ENCODE results near the gene NAALADL2. TPM values are rescaled to one million over a fixed set of nuclear protein-coding genes. Genes with fewer than 3 reads are reported as not detected.

NAALADL2 gene
- total RNA-seq, 1 experiment from 2014 or later, result 12.8 TPM

DNA sequence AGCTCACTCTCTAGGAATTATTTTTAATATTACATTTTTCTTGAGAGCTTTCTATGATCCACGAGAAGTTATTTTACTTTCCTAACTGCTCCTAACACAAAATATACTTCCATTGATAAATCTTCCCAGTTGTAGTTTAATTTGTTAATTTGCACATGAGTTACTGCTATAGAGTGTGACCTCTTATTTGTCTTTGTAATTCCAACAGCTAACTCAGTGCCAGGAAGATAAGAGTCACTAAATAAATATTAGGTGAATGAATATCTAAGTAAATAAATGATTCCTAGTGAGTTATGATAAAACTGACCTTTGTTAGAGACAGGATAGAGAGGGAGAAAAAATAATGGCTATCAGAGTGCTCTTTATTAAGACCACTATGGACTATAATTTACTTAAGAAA is 319.9 kb downstream of the NAALADL2 start:
- H3K4me2 ChIP-seq, result 0 out of 2 replicates have a peak overlapping the region, but pooled peaks have one; percentile 10
- no peak overlapping the region for H3K27ac ChIP-seq
- H3F3A ChIP-seq (ENCODE audit: insufficient read depth, low read depth), result no peaks in the 10 kb centered on the region
- TF ChIP-seq, protein P1, sequence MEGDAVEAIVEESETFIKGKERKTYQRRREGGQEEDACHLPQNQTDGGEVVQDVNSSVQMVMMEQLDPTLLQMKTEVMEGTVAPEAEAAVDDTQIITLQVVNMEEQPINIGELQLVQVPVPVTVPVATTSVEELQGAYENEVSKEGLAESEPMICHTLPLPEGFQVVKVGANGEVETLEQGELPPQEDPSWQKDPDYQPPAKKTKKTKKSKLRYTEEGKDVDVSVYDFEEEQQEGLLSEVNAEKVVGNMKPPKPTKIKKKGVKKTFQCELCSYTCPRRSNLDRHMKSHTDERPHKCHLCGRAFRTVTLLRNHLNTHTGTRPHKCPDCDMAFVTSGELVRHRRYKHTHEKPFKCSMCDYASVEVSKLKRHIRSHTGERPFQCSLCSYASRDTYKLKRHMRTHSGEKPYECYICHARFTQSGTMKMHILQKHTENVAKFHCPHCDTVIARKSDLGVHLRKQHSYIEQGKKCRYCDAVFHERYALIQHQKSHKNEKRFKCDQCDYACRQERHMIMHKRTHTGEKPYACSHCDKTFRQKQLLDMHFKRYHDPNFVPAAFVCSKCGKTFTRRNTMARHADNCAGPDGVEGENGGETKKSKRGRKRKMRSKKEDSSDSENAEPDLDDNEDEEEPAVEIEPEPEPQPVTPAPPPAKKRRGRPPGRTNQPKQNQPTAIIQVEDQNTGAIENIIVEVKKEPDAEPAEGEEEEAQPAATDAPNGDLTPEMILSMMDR (conservative IDR thresholded peaks at IDR 0.05), result no peak
- TF ChIP-seq EZH2 (IDR thresholded peaks at IDR 0.05; ENCODE audit: low read depth), result no peak
- H3K4me3 ChIP-seq, result no peak overlapping the region
- ChIA-PET CTCF (no interaction called here), POLR2A (ENCODE audit: unreplicated experiment) (no interaction called here)
- H3K27me3 ChIP-seq (ENCODE audit: insufficient read depth, low read depth), result no peaks in the 10 kb centered on the region
- no peaks in the 10 kb centered on the region for H3K9me3 ChIP-seq (ENCODE audit: insufficient read depth, low read depth)
- H2AFZ ChIP-seq, result no peak overlapping the region
- intact Hi-C loops (cut with micrococcal nuclease; ENCODE audit: unreplicated experiment), result no loop called here
- no peaks in the 10 kb centered on the region for H4K20me1 ChIP-seq (ENCODE audit: insufficient read depth)
- DNase-seq, result peak in 1 of 2 experiments; percentile 82
- H3K36me3 ChIP-seq (ENCODE audit: low read depth), result no peaks in the 10 kb centered on the region
- H3K4me1 ChIP-seq (replicated peaks; ENCODE audit: insufficient read depth), result peaks cover 16% of the 10 kb centered on the region
- no TSS peak for BruUV-seq (replicated peaks)
- H3K79me2 ChIP-seq (ENCODE audit: low read depth), result no peaks in the 10 kb centered on the region
- no peaks in the 10 kb centered on the region for H3K9me2 ChIP-seq (ENCODE audit: insufficient read depth)

DNA sequence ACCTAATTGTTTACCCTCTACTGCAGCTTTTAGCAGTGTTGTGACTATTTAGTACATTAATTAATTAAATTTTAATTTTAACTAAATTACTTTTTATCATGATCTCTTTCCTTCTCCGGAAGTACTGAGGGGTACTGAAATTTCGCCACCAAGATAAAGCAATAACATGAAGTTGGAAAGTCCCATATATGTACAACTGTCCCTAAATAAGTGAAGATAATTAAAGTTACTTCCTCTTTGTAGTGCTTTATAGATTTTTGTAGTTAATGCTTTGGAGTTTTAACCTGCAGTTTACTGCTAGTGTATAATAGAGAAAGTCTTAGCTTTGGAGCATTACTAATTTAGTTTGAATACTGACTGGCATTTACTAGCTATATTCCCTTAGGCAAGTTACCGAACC is 325.3 kb downstream of the NAALADL2 start:
- no peaks in the 10 kb centered on the region for H3F3A ChIP-seq (ENCODE audit: insufficient read depth, low read depth)
- no peak overlapping the region for H3K27ac ChIP-seq
- no peaks in the 10 kb centered on the region for H3K79me2 ChIP-seq (ENCODE audit: low read depth)
- ChIA-PET POLR2A (ENCODE audit: unreplicated experiment) (interaction anchor here (0.6 kb wide), 1 partner anchor 10 kb away, joined by 5 read pairs; no protein-coding TSS in a partner anchor), CTCF (no interaction called here)
- no TSS peak for BruUV-seq (replicated peaks)
- no peaks in the 10 kb centered on the region for H3K9me2 ChIP-seq (ENCODE audit: insufficient read depth)
- H4K20me1 ChIP-seq (ENCODE audit: insufficient read depth), result no peaks in the 10 kb centered on the region
- no peaks in the 10 kb centered on the region for H3K27me3 ChIP-seq (ENCODE audit: insufficient read depth, low read depth)
- H3K9me3 ChIP-seq (ENCODE audit: insufficient read depth, low read depth), result no peaks in the 10 kb centered on the region
- H2AFZ ChIP-seq, result no peak overlapping the region
- DNase-seq, result no peak
- no peak overlapping the region for H3K4me3 ChIP-seq
- no peak for TF ChIP-seq EZH2 (IDR thresholded peaks at IDR 0.05; ENCODE audit: low read depth)
- TF ChIP-seq, protein P1 (conservative IDR thresholded peaks at IDR 0.05), result no peak
- H3K36me3 ChIP-seq (ENCODE audit: low read depth), result no peaks in the 10 kb centered on the region
- intact Hi-C loops (cut with micrococcal nuclease; ENCODE audit: unreplicated experiment), result no loop called here
- H3K4me1 ChIP-seq (replicated peaks; ENCODE audit: insufficient read depth), result peaks cover 10% of the 10 kb centered on the region
- no peak overlapping the region for H3K4me2 ChIP-seq

DNA sequence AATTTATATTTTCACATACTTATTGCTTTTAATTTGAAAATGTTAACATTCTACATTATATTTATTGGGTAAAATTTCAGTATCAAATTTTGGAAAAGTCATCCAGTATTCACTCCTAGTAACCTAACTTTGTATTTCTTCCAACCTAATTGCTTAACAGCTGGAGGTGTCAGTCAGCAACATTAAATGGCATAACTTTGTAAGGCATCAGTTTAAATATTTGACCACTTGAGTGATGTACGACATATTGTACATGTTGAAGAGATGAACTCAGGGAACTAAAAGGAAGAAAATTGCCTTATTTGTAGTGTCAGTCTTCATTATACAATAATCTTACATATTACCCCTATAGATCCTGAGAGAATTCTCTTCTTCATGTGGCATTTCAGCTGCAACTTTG is 326.8 kb downstream of the NAALADL2 start:
- BruUV-seq (replicated peaks), result no TSS peak
- H2AFZ ChIP-seq, result no peak overlapping the region
- H3K4me2 ChIP-seq, result no peak overlapping the region
- H3K27me3 ChIP-seq (ENCODE audit: insufficient read depth, low read depth), result no peaks in the 10 kb centered on the region
- ChIA-PET CTCF (no interaction called here), POLR2A (ENCODE audit: unreplicated experiment) (no interaction called here)
- no peak for DNase-seq
- H3K4me3 ChIP-seq, result no peak overlapping the region
- H3K27ac ChIP-seq, result no peak overlapping the region
- no peaks in the 10 kb centered on the region for H3K9me2 ChIP-seq (ENCODE audit: insufficient read depth)
- no peaks in the 10 kb centered on the region for H4K20me1 ChIP-seq (ENCODE audit: insufficient read depth)
- no peaks in the 10 kb centered on the region for H3K9me3 ChIP-seq (ENCODE audit: insufficient read depth, low read depth)
- intact Hi-C loops (cut with micrococcal nuclease; ENCODE audit: unreplicated experiment), result no loop called here
- TF ChIP-seq, protein P1 (conservative IDR thresholded peaks at IDR 0.05), result no peak
- TF ChIP-seq EZH2 (IDR thresholded peaks at IDR 0.05; ENCODE audit: low read depth), result no peak
- no peaks in the 10 kb centered on the region for H3K36me3 ChIP-seq (ENCODE audit: low read depth)
- 0 out of 2 replicates have a peak, but pooled peaks cover 4% of the 10 kb centered on the region for H3K4me1 ChIP-seq (replicated peaks; ENCODE audit: insufficient read depth)
- no peaks in the 10 kb centered on the region for H3K79me2 ChIP-seq (ENCODE audit: low read depth)
- H3F3A ChIP-seq (ENCODE audit: insufficient read depth, low read depth), result no peaks in the 10 kb centered on the region
